ENCODE measurements around the gene TPSAB1. TPM values are rescaled to one million over a fixed set of nuclear protein-coding genes. Genes with fewer than 3 reads are reported as not detected.

The TPSAB1 gene
- total and polyA plus RNA-seq, 2 donors (not counting 3 experiments of a cell fraction or from before 2014, with no cell fraction given): not detected

DNA sequence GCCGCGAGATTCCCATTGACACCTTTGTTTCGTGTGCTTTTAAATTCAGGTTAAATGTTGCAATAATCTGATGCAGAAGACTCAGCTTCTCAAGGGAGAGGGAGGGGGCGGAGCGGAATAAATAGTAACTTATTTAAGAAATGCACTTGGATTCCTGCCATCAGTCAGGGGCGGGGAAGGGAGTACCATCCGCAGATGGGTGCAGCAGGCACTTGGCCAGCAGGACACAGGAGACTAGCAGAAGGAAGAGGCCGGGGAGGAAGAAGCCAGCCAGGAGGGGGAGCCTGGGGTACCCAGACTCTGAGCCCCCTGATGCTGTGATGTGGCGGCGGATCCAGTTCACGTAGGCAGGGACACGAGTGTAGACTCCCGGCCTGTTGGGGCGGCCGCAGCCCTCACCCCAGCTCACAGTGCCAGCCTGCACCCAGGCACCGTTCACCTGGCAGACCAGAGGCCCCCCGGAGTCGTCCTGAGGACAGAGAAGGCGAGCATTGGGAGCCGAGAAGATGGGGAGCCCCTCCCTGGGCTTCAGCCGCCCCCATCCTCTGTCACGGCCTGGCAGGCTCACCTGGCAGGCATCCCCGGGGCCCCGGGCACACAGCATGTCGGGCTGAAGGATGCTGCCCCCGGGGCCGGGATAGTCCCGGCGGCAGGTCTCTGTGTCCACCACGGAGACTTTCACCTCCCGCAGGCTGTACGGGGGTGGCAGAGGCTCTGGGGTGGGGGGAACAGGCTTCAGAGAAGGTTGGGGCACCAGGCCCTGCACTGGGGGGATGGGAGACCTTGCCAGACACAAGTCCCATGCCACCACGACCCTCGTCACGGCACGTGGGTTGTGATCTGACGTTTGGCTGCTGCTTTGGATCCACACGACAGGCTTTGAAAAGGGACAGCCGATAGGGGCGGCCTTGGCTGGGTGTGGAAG lies 18.6 kb upstream of the TPSAB1 start:
- dilution Hi-C loops (cut with MboI; ENCODE audit: extremely low pct_ligation_motif_present, low sequenced_read_pairs) (no loop called here), intact Hi-C loops (cut with micrococcal nuclease) (loop anchor here (5.0 kb wide), 1 partner anchor 695 kb away; the partner anchor contains the start of gene HS3ST6)
- Histone ChIP-seq H4K20me1 (replicated peaks; ENCODE audit: control insufficient read depth, extremely low read depth, insufficient read depth, low read length) (no peaks in the 10 kb centered on the region), H3K27me3 (ENCODE audit: control insufficient read depth in 2 of 2, insufficient read depth in 2 of 2, low read length in 2 of 2) (no peaks in the 10 kb centered on the region), H2AFZ (ENCODE audit: low read depth, low read length) (no peak overlapping the region), H3K36me3 (ENCODE audit: control insufficient read depth in 2 of 2, extremely low read depth in 1 of 2, insufficient read depth in 2 of 2, low read length in 2 of 2) (no peaks in the 10 kb centered on the region), H3K9me3 (replicated peaks; ENCODE audit: control insufficient read depth, insufficient read depth, low read length) (no peaks in the 10 kb centered on the region), H3K4me2 (ENCODE audit: insufficient read depth, low read length) (no peak overlapping the region), H3K9ac (replicated peaks; ENCODE audit: extremely low read depth, insufficient read depth, low read length) (no peak overlapping the region), H3K27ac (ENCODE audit: insufficient read depth, low read depth, low read length) (no peak overlapping the region), H3K9me1 (replicated peaks; ENCODE audit: control insufficient read depth, extremely low read depth, insufficient read depth, low read length) (no peaks in the 10 kb centered on the region), H3K4me1 (ENCODE audit: control insufficient read depth, extremely low read depth, insufficient read depth, low read length) (no peaks in the 10 kb centered on the region), H3K79me2 (ENCODE audit: control insufficient read depth, insufficient read depth, low read length) (no peaks in the 10 kb centered on the region), H3K4me3 (replicated peaks in 1 of 3; ENCODE audit: insufficient read depth in 1 of 3, low read depth in 1 of 3, low read length in 3 of 3) (no peak overlapping the region)
- POLR2A ChIA-PET: no interaction called here
- CTCF ChIA-PET: no interaction called here
- no peak for FAIRE-seq
- TF ChIP-seq, protein P1, sequence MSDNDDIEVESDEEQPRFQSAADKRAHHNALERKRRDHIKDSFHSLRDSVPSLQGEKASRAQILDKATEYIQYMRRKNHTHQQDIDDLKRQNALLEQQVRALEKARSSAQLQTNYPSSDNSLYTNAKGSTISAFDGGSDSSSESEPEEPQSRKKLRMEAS (IDR thresholded peaks at IDR 0.05; ENCODE audit: insufficient read depth, insufficient read length): no peak
- TF ChIP-seq FOS (IDR thresholded peaks at IDR 0.05; ENCODE audit: borderline replicate concordance, insufficient read depth, low read length) (no peak), JUN (IDR thresholded peaks at IDR 0.05; ENCODE audit: borderline replicate concordance, insufficient read depth, insufficient read length, low read depth) (no peak), MYC (IDR thresholded peaks at IDR 0.05; ENCODE audit: low read depth, low read length) (no peak), EZH2 (IDR thresholded peaks at IDR 0.05; ENCODE audit: borderline replicate concordance, low read depth, low read length, severe bottlenecking) (no peak), POLR2A (IDR thresholded peaks at IDR 0.05; ENCODE audit: low read depth, low read length) (no peak), POLR2AphosphoS5 (IDR thresholded peaks at IDR 0.05; ENCODE audit: insufficient read depth, low read depth, low read length) (no peak), GATA2 (IDR thresholded peaks at IDR 0.05; ENCODE audit: insufficient read depth, insufficient read length, low read depth, low read length) (no peak)
- TF ChIP-seq, protein P2, sequence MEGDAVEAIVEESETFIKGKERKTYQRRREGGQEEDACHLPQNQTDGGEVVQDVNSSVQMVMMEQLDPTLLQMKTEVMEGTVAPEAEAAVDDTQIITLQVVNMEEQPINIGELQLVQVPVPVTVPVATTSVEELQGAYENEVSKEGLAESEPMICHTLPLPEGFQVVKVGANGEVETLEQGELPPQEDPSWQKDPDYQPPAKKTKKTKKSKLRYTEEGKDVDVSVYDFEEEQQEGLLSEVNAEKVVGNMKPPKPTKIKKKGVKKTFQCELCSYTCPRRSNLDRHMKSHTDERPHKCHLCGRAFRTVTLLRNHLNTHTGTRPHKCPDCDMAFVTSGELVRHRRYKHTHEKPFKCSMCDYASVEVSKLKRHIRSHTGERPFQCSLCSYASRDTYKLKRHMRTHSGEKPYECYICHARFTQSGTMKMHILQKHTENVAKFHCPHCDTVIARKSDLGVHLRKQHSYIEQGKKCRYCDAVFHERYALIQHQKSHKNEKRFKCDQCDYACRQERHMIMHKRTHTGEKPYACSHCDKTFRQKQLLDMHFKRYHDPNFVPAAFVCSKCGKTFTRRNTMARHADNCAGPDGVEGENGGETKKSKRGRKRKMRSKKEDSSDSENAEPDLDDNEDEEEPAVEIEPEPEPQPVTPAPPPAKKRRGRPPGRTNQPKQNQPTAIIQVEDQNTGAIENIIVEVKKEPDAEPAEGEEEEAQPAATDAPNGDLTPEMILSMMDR (IDR thresholded peaks at IDR 0.05; ENCODE audit: extremely low read depth in 1 of 2, insufficient read depth in 1 of 2, low read depth in 1 of 2, low read length in 2 of 2): no peak
- no peak for DNase-seq (ENCODE audit: low read depth, low spot score)
- BruUV-seq (replicated peaks): no TSS peak
